Subcutaneous adipose tissue (tissue), 4 donors: ENCODE results near the gene RAI1. TPM values are rescaled to one million over a fixed set of nuclear protein-coding genes. Genes with fewer than 3 reads are reported as not detected.

Source experiments
- CTCF ChIP-seq: fragments of 450-650 bp; IDR thresholded peaks from one replicate; pipeline ENCODE4 v1.5.1; 2016; ENCODE audit warnings: low read depth, mild to moderate bottlenecking, control low read depth, antibody characterized with exemption, moderate library complexity
- total RNA-seq, 4 donors: library from RNA; depleted of rRNA; stranded (reverse); fragments of >200 nt; gene quantifications; one replicate each; pipeline ENCODE4 v1.1.0, GENCODE V29; 2016

The RAI1 gene
- total RNA-seq, 4 donors from 2014 or later: 4.1 to 20.0 (median 7.5) TPM

DNA sequence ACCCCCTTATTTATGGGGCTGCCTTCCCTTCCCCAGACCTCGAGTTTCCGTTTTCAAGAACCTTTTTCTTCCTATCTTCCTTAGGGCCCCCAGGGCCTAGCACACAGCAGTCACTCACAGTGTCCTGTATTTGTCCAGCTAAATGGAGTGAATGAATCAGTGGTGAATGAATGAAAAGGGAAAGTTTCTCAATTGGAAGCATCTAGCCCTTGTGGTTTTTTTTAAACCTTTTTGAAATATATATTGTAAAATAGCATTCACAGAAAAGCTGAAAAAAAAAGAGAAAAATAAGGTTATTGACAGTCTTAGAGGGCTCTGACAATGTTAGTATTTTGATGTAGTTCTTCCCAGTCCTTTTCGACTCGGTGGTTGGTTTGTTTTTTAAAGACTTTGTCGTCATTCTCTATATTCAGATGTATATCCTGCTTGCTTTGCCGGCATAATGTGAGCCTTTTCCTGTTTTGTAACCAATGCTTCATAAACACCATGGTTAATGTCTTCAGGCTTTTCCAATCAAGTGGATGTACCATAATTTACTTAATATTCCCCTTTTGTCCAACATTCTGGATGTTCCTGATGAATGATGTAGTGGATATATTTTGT lies 45.3 kb downstream of the RAI1 start:
- TF ChIP-seq CTCF: no peak

DNA sequence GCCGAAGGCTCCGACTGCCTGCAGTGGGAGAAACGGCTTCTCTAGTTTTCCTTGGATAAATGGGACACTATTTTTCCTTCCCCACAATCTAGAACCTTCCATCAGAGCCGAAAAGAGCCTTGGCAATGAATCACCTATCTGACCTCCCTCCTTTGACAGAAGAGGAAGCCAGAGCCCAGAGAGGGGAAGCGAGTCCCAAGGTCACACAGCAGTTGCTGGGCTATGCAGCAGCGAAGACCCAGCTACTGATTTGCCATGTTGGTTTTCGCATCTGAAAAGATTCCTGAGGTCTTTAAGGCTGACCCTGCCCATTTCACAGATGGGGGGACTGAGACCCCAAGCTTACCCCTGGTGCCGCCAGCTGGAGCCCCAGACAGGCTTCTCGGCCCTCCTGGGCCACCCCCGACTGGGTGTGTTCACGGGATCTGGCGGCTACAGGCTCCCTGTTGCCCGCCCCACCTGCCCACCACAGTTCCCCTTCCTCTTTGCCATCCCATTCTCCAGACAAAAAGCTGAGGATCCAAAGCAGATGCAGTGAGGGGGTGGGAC lies 45.9 kb downstream of the RAI1 start:
- no peak for TF ChIP-seq CTCF

- TF ChIP-seq CTCF: no peak
Observed at GRCh38 chr17:17728146-17728545, 46.9 kb downstream of the RAI1 start.

GRCh38 chr17:17728550-17729251 lies 47.4 kb downstream of the RAI1 start:
- no peak for TF ChIP-seq CTCF

DNA sequence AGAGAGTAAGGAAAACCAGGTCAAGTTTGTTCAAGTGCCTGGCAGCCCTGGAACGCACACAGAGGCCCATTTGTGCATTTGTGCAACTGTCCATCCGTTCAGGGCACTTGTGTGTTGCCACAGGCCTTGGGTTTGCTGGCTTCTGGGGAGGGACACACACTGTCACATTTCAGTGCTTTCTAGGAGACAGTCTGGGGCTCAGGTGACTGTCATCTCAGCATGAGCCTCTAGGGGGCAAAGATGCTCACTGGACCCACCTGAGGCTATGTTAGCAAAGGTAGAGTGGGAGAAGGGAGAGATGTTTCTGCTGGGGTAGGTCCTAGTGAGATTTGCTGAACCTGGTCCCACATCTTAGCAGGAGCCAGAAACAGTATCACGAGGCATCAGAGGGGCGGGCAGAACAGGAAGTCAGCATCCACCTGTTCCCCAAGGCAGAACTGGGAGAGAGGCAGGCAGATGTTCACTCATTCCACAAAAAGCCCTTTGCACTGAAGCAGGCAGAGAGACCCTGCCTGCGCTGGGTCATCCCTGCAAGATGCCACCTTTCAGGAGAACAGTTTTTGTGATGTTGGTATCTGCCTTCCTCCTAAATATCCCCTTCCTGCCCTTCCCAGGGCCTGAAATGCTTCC lies 48.5 kb downstream of the RAI1 start:
- no peak for TF ChIP-seq CTCF

GRCh38 chr17:17730250-17730935 lies 49.1 kb downstream of the RAI1 start:
- no peak for TF ChIP-seq CTCF

- TF ChIP-seq CTCF: no peak
Observed at GRCh38 chr17:17732444-17732843, 51.2 kb downstream of the RAI1 start.
